HG03175 (cell line): ENCODE data around the gene ARHGEF28.

Experiments used
- ATAC-seq: cut with Tn5 transposase; IDR thresholded peaks from one replicate; pipeline ENCODE4 v1.9.1; 2021; ENCODE audit warnings: mild to moderate bottlenecking, moderate library complexity; ENCODE audit not compliant: unreplicated experiment

The ARHGEF28 gene

GRCh38 chr5:73955271-73955846, 329.4 kb downstream of the ARHGEF28 start:
- ATAC-seq: no peak

- no peak for ATAC-seq
Measured at GRCh38 chr5:73957397-73958001, 331.5 kb downstream of the ARHGEF28 start.

DNA sequence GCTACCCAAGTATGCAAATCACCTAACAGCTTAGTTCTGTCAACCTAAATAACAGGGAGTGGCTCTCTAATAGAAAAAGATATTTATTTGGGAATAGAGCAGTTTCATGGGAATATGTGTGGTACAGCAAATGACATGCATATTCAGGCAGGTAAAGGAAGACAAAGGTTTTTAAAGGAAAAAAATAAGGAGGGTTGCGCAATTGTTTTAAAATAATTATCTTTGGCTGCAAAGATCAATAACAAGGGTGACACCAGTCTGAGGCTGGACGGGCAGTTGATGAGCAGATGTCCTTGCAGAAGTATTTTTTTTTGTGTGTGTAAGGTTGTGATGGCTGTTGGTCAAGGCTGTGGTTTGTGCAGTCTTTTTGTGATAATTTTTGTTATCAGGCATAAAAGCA, 332.0 kb downstream of the ARHGEF28 start:
- ATAC-seq: no peak

GRCh38 chr5:73960023-73960422, 334.0 kb downstream of the ARHGEF28 start:
- no peak for ATAC-seq

DNA sequence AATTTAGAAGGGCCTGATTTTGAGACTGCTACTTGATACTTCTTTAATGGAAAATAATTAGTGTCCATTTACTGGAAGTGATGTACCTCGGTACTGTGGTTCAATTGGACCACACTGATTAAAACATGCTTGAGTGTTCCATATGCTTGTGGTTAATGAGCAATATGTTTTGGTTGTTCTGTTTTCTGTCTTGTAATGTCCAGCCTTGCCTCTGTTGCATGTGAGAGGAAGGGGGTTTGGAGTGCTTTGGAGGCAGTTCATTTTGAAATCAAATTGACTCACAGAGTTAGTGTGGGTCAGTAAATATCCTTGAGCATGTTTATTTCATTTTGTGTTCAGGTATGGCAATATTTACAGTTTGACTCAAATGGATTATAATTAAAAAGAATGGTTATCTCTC, 334.4 kb downstream of the ARHGEF28 start:
- ATAC-seq: no peak

GRCh38 chr5:73962801-73963425, 336.9 kb downstream of the ARHGEF28 start:
- no peak for ATAC-seq

GRCh38 chr5:73964352-73964865, 338.4 kb downstream of the ARHGEF28 start:
- ATAC-seq: no peak

GRCh38 chr5:73966451-73966850, 340.5 kb downstream of the ARHGEF28 start:
- no peak for ATAC-seq

- ATAC-seq: no peak
Measured at GRCh38 chr5:73967347-73967746, 341.4 kb downstream of the ARHGEF28 start.

DNA sequence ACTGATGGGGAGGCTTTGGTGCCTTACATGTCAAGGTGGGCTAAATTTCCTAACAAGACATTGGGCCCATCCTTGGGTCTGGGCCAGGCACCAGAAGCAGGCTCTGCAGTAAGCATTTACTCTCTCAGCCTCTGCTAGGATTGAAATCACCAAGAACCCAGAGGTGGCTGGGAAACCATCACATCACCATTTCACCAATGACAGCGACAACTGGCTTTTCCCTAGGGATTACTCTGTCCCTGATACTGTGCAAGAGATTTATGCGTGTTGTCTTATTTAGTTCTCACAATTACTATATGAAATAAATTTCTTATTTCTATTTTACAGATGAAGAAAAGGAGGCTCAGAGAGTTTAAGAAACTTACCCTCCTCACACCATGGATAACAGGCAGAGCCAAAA, 342.2 kb downstream of the ARHGEF28 start:
- no peak for ATAC-seq

DNA sequence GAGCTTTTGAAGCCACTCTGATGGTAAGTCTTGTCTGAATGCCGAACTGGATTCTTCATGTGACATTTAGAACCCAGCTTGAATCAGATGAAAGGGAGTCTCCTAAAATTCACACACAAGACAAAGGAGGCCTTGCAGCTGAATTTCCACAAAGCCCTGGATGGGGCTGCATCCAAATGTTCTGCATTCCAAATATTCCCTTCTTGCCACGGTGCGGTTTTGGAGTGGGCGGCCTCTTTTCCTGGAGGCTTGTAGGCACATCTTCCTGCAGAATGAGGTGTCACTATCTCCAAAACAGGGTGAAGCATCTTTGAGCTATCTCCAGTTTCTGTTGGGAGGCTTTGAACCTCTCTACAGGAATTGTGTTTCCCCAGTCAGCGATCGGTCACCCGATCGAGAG, 342.7 kb downstream of the ARHGEF28 start:
- ATAC-seq: no peak

DNA sequence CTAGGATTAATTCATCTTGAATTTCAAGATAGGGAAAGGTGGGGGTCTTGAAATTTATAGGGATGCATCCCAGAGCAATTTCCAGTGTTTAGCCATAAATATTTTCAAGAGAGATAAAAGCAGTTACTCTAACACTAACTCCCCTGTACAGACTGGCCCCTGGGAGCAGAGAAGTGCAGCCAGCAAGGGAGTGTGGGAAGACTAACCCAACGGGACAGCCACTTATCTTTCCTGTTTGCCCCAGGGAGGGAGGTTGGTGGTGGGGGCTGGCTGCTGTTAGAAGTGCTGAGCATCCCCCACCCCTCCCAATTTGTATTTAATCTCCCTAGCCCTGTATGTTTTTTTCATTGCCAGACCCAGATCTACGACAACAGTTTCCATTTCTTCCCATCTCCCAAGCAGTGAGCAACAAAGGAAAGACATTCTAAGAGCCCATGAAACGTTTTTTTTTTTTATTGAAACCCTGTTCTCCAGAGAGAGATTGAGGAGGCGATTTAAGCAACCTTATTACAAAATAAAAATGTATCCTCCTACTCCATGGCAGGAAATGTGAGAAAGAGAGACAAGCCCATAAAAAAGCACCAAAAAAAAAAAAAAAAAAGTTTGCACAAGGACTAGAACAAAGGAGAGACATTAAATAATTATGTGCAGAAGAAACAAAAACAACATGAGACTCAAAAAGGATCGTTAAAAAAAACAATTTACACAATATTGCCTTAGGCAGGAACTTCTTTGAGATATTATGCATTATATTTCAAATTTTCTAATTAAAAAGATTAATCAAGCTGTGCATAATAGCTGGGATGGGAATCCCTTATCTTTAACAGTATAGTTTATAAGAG, 343.4 kb downstream of the ARHGEF28 start:
- no peak for ATAC-seq

- no peak for ATAC-seq
Measured at GRCh38 chr5:73971326-73971725, 345.3 kb downstream of the ARHGEF28 start.

GRCh38 chr5:73973135-73973534, 347.1 kb downstream of the ARHGEF28 start:
- no peak for ATAC-seq

DNA sequence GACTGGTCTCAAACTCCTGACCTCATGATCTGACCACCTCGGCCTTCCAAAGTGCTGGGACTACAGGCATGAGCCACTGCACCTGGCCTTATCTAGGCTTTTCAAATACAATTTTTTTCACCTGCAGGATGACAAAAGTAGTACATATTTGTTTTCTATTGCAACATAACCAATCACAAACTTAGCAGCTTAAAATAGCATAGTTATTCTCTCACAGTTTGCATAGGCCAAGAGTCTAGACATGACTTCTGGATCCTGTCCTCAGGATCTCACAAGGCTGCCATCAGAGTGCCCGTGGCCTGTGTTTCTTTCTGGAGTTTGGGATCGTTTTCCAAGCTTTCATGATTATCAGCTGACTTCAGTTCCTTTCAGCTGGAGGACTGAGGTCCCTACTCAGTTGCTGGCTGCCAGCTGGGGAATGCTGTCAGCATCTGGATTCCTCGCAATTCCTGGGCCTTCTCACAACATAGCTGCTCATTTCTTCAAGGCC, 348.9 kb downstream of the ARHGEF28 start:
- ATAC-seq: no peak

DNA sequence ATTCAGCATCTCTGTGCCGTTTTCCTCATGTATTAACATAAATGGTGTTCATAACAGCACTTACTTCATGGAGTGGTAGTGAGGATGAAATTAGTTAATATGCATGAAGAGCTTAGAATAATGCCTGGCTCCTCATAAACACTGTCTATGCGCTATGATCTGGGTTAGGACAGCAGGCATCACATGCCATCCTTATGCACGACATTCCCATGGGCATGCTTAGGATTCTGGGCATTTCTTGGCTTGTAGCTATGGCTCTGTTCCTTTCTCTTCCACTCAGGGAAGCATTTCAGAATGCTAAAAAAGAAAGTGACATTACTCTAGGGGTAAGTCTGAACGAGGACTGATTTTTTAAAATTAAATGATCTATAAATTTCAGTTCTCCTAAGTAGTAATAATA, 349.8 kb downstream of the ARHGEF28 start:
- ATAC-seq: no peak

- ATAC-seq: no peak
Measured at GRCh38 chr5:73977146-73977545, 351.1 kb downstream of the ARHGEF28 start.

GRCh38 chr5:73979321-73979720, 353.3 kb downstream of the ARHGEF28 start:
- ATAC-seq: no peak

DNA sequence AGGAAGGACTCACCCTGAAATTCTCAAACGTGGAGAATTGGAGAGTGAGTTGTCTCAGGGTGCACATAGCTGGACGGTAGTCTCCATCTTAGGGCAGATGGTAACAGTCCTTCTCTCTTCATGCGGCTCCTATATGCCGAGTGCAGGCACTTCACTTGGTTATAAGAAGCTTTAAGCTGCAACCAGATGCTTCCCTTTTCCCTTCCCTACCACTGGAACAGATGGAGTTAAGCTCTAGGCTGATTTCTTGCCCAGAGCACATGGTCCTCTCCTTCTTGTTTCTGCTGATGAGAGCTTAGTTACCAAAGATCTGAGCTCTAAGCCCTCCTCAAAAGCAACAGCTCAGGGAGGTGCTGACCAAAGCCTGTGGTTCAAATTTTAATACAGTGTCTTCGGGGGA, 355.7 kb downstream of the ARHGEF28 start:
- no peak for ATAC-seq

- ATAC-seq: no peak
Measured at GRCh38 chr5:73983644-73984043, 357.6 kb downstream of the ARHGEF28 start.

GRCh38 chr5:73985145-73985544, 359.1 kb downstream of the ARHGEF28 start:
- ATAC-seq: no peak
